ENCODE results near the gene OLFML1.

The OLFML1 gene

DNA sequence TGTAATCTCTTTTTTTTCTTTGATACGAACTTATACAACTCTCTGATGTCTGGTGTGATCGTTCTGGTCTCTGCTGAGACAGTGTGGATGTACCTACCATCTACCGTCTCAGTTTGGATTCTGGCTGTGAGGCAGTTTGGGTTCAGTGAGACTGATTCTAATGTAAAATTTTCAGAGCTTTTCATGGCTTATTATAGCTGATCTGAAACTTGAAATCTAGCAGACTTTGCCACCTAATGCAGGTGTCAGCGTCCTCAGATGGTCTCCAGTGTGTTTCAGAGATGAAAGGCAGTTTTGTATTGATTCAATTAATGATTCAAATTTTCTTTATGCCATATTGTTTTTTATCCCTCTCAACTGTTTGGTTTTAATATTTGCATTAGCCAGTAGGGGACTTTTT lies 64.4 kb downstream of the OLFML1 start:
- Histone ChIP-seq H3K18ac (ENCODE audit: low read length) (no peak overlapping the region), H3K4ac (ENCODE audit: low read depth, low read length) (no peak overlapping the region), H3K14ac (ENCODE audit: low read length) (no peak overlapping the region), H3K9me3 (ENCODE audit: insufficient read depth, low read depth, low read length) (no peaks in the 10 kb centered on the region), H3K27ac (ENCODE audit: low read depth, low read length) (no peak overlapping the region), H4K8ac (ENCODE audit: low read depth, low read length) (no peak overlapping the region), H3K79me1 (ENCODE audit: low read length) (peaks cover 1% of the 10 kb centered on the region), H4K91ac (ENCODE audit: low read depth, low read length) (no peak overlapping the region), H2BK5ac (ENCODE audit: low read depth, low read length, poor library complexity) (no peak overlapping the region), H3K36me3 (ENCODE audit: control insufficient read depth in 1 of 2, insufficient read depth in 2 of 2, low read length in 2 of 2) (no peaks in the 10 kb centered on the region), H3K9ac (ENCODE audit: low read length) (no peak overlapping the region), H3K27me3 (ENCODE audit: insufficient read depth, low read length) (no peaks in the 10 kb centered on the region), H2AK5ac (ENCODE audit: low read length) (no peak overlapping the region), H2BK120ac (ENCODE audit: insufficient read depth, low read length, poor library complexity) (no peak overlapping the region), H4K12ac (ENCODE audit: low read depth, low read length) (no peak overlapping the region), H3K79me2 (ENCODE audit: control insufficient read depth, insufficient read depth, low read length, poor library complexity) (no peaks in the 10 kb centered on the region), H2AFZ (ENCODE audit: insufficient read depth, low read length, poor library complexity) (no peak overlapping the region), H3K23ac (ENCODE audit: low read length) (no peak overlapping the region), H2BK12ac (ENCODE audit: low read length) (no peak overlapping the region), H3K4me1 (ENCODE audit: control insufficient read depth in 1 of 2, insufficient read depth in 2 of 2, low read length in 2 of 2) (peaks cover 2 to 10% of the 10 kb centered on the region in 2 experiments), H3K4me3 (ENCODE audit: low read depth, low read length) (no peak overlapping the region), H3K4me2 (ENCODE audit: low read length) (no peak overlapping the region)
- no CpG with 5 or more reads among the region's 4 CpGs for whole genome bisulfite sequencing (ENCODE audit: extremely low coverage, insufficient coverage, insufficient read length)
- no peak for DNase-seq

DNA sequence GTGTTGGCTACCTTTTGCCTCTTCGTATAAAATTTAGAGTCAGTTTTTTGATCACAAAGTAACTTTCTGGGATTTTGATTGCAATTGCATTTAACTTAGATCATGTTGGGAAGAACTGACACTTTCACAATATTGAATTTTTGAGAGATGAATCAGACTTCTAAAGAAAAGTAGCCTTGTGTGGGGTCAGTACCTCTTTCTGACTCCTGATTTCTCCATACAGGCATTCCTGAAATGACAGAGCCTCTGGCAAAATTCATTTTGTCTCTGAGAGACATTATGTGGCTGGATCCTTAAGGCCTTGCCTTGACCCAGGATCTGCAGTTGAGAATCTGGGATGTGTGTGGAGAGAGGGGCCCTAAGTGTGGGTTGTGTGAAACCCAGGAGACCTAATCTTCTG lies 66.3 kb downstream of the OLFML1 start:
- Histone ChIP-seq H3K4me3 (ENCODE audit: low read depth, low read length) (no peak overlapping the region), H3K23ac (ENCODE audit: low read length) (no peak overlapping the region), H3K9me3 (ENCODE audit: insufficient read depth, low read depth, low read length) (no peaks in the 10 kb centered on the region), H3K18ac (ENCODE audit: low read length) (no peak overlapping the region), H3K79me1 (ENCODE audit: low read length) (no peaks in the 10 kb centered on the region), H2AFZ (ENCODE audit: insufficient read depth, low read length, poor library complexity) (no peak overlapping the region), H2BK12ac (ENCODE audit: low read length) (no peak overlapping the region), H2AK5ac (ENCODE audit: low read length) (no peak overlapping the region), H3K4me2 (ENCODE audit: low read length) (no peak overlapping the region), H3K4me1 (ENCODE audit: control insufficient read depth in 1 of 2, insufficient read depth in 2 of 2, low read length in 2 of 2) (peaks cover 4 to 14% of the 10 kb centered on the region in 2 experiments), H3K27me3 (ENCODE audit: insufficient read depth, low read length) (no peaks in the 10 kb centered on the region), H4K8ac (ENCODE audit: low read depth, low read length) (no peak overlapping the region), H3K79me2 (ENCODE audit: control insufficient read depth, insufficient read depth, low read length, poor library complexity) (no peaks in the 10 kb centered on the region), H3K4ac (ENCODE audit: low read depth, low read length) (no peak overlapping the region), H3K27ac (ENCODE audit: low read depth, low read length) (peak overlapping the region; percentile 33), H3K9ac (ENCODE audit: low read length) (no peak overlapping the region), H2BK5ac (ENCODE audit: low read depth, low read length, poor library complexity) (no peak overlapping the region), H4K12ac (ENCODE audit: low read depth, low read length) (no peak overlapping the region), H2BK120ac (ENCODE audit: insufficient read depth, low read length, poor library complexity) (no peak overlapping the region), H4K91ac (ENCODE audit: low read depth, low read length) (no peak overlapping the region), H3K36me3 (ENCODE audit: control insufficient read depth in 1 of 2, insufficient read depth in 2 of 2, low read length in 2 of 2) (no peaks in the 10 kb centered on the region), H3K14ac (ENCODE audit: low read length) (no peak overlapping the region)
- peak; percentile 75 to 97 for DNase-seq
- no CpG with 5 or more reads among the region's 1 CpG for WGBS (ENCODE audit: extremely low coverage, insufficient coverage, insufficient read length)

DNA sequence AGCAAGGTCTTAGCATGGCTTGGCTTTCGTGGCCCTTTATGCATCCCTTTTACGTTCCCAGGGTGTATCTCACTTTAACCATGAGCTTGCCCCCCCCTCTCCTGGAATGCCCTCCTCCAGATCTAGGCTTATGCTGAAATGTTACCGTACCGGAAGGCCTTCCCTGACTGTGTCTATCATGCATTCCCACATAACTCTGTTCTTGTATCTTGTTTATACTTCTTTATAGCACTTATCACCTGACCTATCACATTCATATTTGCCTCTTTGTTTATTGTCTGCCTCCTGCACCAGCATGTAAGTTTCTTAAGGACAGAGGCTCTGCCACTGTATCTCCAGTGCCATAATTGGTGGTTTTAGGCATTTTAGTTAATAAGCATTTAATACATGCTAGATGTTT lies 67.4 kb downstream of the OLFML1 start:
- WGBS (ENCODE audit: extremely low coverage, insufficient coverage, insufficient read length), result no CpG with 5 or more reads among the region's 4 CpGs
- no peak overlapping the region for H3K4ac ChIP-seq (ENCODE audit: low read depth, low read length)

DNA sequence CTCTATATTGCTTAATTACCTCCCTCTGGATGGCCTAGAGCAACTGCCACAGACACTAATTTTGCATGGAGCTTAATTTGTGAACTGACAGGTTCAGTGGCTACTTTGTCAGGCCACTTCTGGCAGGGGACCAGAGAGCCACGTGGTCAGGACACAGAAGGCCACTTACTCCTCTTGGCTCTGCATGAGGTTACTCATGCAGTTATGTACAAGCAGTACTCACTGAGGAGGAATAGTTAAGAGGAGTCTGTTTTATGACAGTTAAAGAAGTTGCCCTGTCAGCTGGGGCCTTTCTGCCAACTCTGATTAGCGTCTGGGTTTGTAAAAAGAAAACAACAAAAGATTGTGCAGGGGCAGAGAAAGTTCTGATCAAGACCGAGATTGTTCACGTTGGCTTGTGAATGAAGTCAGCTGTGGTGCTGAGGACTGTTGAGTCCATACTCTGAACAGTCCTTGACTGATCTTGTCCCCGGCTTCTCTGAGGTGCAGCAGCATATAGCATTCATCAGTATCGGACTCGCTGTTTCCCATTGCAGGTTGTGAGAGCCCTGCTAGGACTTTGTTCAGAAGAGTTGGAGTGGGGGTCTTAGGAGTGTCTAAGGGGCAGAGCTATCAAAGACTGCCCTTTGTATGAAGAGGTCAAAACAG lies 69.9 kb downstream of the OLFML1 start:
- Histone ChIP-seq H3K27me3 (ENCODE audit: insufficient read depth, low read length) (no peaks in the 10 kb centered on the region), H3K14ac (ENCODE audit: low read length) (no peak overlapping the region), H3K4me3 (ENCODE audit: low read depth, low read length) (no peak overlapping the region), H3K4ac (ENCODE audit: low read depth, low read length) (no peak overlapping the region), H3K27ac (ENCODE audit: low read depth, low read length) (peak overlapping the region; percentile 38), H4K12ac (ENCODE audit: low read depth, low read length) (no peak overlapping the region), H3K9me3 (ENCODE audit: insufficient read depth, low read depth, low read length) (no peaks in the 10 kb centered on the region), H3K4me1 (ENCODE audit: control insufficient read depth in 1 of 2, insufficient read depth in 2 of 2, low read length in 2 of 2) (peaks cover 2 to 11% of the 10 kb centered on the region in 2 experiments), H3K18ac (ENCODE audit: low read length) (no peak overlapping the region), H2BK12ac (ENCODE audit: low read length) (no peak overlapping the region), H2AK5ac (ENCODE audit: low read length) (no peak overlapping the region), H4K8ac (ENCODE audit: low read depth, low read length) (no peak overlapping the region), H2AFZ (ENCODE audit: insufficient read depth, low read length, poor library complexity) (no peak overlapping the region), H3K79me1 (ENCODE audit: low read length) (no peaks in the 10 kb centered on the region), H2BK5ac (ENCODE audit: low read depth, low read length, poor library complexity) (no peak overlapping the region), H2BK120ac (ENCODE audit: insufficient read depth, low read length, poor library complexity) (no peak overlapping the region), H4K91ac (ENCODE audit: low read depth, low read length) (no peak overlapping the region), H3K23ac (ENCODE audit: low read length) (no peak overlapping the region), H3K4me2 (ENCODE audit: low read length) (no peak overlapping the region), H3K36me3 (ENCODE audit: control insufficient read depth in 1 of 2, insufficient read depth in 2 of 2, low read length in 2 of 2) (no peaks in the 10 kb centered on the region), H3K79me2 (ENCODE audit: control insufficient read depth, insufficient read depth, low read length, poor library complexity) (no peaks in the 10 kb centered on the region), H3K9ac (ENCODE audit: low read length) (no peak overlapping the region)
- no peak for DNase-seq
- no CpG with 5 or more reads among the region's 7 CpGs for WGBS (ENCODE audit: extremely low coverage, insufficient coverage, insufficient read length)

More for the DNA sequence above, 67.4 kb downstream of the OLFML1 start:
- Histone ChIP-seq H4K12ac (ENCODE audit: low read depth, low read length) (no peak overlapping the region), H3K27ac (ENCODE audit: low read depth, low read length) (no peak overlapping the region), H2AK5ac (ENCODE audit: low read length) (no peak overlapping the region), H3K4me2 (ENCODE audit: low read length) (no peak overlapping the region), H3K4me3 (ENCODE audit: low read depth, low read length) (no peak overlapping the region), H2BK5ac (ENCODE audit: low read depth, low read length, poor library complexity) (no peak overlapping the region), H3K79me2 (ENCODE audit: control insufficient read depth, insufficient read depth, low read length, poor library complexity) (no peaks in the 10 kb centered on the region), H3K23ac (ENCODE audit: low read length) (no peak overlapping the region), H3K79me1 (ENCODE audit: low read length) (no peaks in the 10 kb centered on the region), H4K8ac (ENCODE audit: low read depth, low read length) (no peak overlapping the region), H3K18ac (ENCODE audit: low read length) (no peak overlapping the region), H3K27me3 (ENCODE audit: insufficient read depth, low read length) (no peaks in the 10 kb centered on the region), H2AFZ (ENCODE audit: insufficient read depth, low read length, poor library complexity) (no peak overlapping the region), H3K4me1 (ENCODE audit: control insufficient read depth in 1 of 2, insufficient read depth in 2 of 2, low read length in 2 of 2) (peaks cover 4 to 14% of the 10 kb centered on the region in 2 experiments), H3K9ac (ENCODE audit: low read length) (no peak overlapping the region), H3K36me3 (ENCODE audit: control insufficient read depth in 1 of 2, insufficient read depth in 2 of 2, low read length in 2 of 2) (no peaks in the 10 kb centered on the region), H4K91ac (ENCODE audit: low read depth, low read length) (no peak overlapping the region), H3K9me3 (ENCODE audit: insufficient read depth, low read depth, low read length) (no peaks in the 10 kb centered on the region), H2BK12ac (ENCODE audit: low read length) (no peak overlapping the region), H2BK120ac (ENCODE audit: insufficient read depth, low read length, poor library complexity) (no peak overlapping the region), H3K14ac (ENCODE audit: low read length) (no peak overlapping the region)
- DNase-seq, result peak in 1 of 2 donors; percentile 44

Measured in trophoblast cell (in vitro differentiated cells and primary cell).